Measurements from ENCODE around the gene SAPCD1. TPM values are rescaled to one million over a fixed set of nuclear protein-coding genes. Genes with fewer than 3 reads are reported as not detected.

The SAPCD1 gene
- total RNA-seq, 1 experiment from 2014 or later: 3.2 TPM

DNA sequence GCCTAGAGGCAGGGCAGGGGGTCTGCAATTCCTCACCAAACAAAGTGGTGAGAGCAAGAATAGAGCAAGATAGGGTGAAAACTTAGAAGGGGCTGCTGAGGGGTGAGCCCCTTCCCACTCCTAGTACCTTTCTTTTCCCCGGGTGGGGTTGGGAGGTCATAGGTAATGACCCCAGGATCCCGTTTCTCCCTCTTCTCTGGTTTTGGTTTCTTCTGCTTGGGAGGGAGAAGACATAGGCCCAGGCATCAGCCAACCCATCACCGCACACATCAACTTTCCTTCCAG, 29.6 kb downstream of the SAPCD1 start:
- peaks cover 10% of the 10 kb centered on the region in 2 experiments for H3K4me1 Mint-ChIP-seq
- Histone ChIP-seq H3K23ac (ENCODE audit: insufficient read length, low read depth, low read length) (no peak overlapping the region), H3K79me2 (ENCODE audit: insufficient read depth, low read length) (peaks cover 2% of the 10 kb centered on the region; the same call in 1 of the 2 replicates), H2BK120ac (ENCODE audit: low read depth, low read length, poor library complexity, severe bottlenecking) (no peak overlapping the region), H4K8ac (replicated peaks; ENCODE audit: insufficient read length, low read depth, low read length) (no peak overlapping the region), H3K14ac (ENCODE audit: insufficient read depth, low read length) (no peak overlapping the region), H3K9me3 (ENCODE audit: control insufficient read depth, low read depth, low read length) (no peaks in the 10 kb centered on the region), H3K79me1 (ENCODE audit: insufficient read depth, low read depth, low read length, poor library complexity, severe bottlenecking) (no peaks in the 10 kb centered on the region), H3K4ac (ENCODE audit: low read depth, low read length) (no peak overlapping the region), H2BK20ac (ENCODE audit: low read depth, low read length, poor library complexity, severe bottlenecking) (no peak overlapping the region), H3K27me3 (ENCODE audit: insufficient read depth, low read length) (no peaks in the 10 kb centered on the region), H4K91ac (ENCODE audit: insufficient read length, low read depth, low read length) (no peak overlapping the region), H3K9ac (ENCODE audit: extremely low read depth, insufficient read length, low read length) (no peak overlapping the region), H2BK5ac (ENCODE audit: insufficient read length, low read length) (no peak overlapping the region), H3K56ac (ENCODE audit: insufficient read length, low read depth, low read length) (no peak overlapping the region), H4K20me1 (ENCODE audit: control insufficient read depth, insufficient read depth, insufficient read length) (peaks cover 3% of the 10 kb centered on the region), H3K4me2 (ENCODE audit: insufficient read depth, insufficient read length, low read length) (no peak overlapping the region), H3K27ac (ENCODE audit: insufficient read length, low read depth, low read length) (no peak overlapping the region), H2BK15ac (ENCODE audit: low read depth, low read length) (no peak overlapping the region), H3K18ac (ENCODE audit: insufficient read length, low read depth, low read length) (no peak overlapping the region), H4K5ac (ENCODE audit: insufficient read length, low read depth, low read length) (no peak overlapping the region), H3K23me2 (ENCODE audit: insufficient read length, low read depth, low read length, poor library complexity, severe bottlenecking) (peaks cover 3% of the 10 kb centered on the region), H3T11ph (ENCODE audit: low read length) (no peak overlapping the region), H2BK12ac (ENCODE audit: insufficient read length, low read depth, low read length) (no peak overlapping the region), H2AK5ac (ENCODE audit: insufficient read length, low read length) (no peak overlapping the region), H3K4me1 (ENCODE audit: insufficient read depth, low read length) (no peaks in the 10 kb centered on the region), H2AFZ (ENCODE audit: low read length) (no peak overlapping the region)
- H3K36me3 Mint-ChIP-seq (ENCODE audit: insufficient read depth in 1 of 3, low read depth in 3 of 3): peaks cover 19 to 52% (median 43%) of the 10 kb centered on the region in 3 experiments
- H3K27me3 Mint-ChIP-seq (ENCODE audit: low read depth): no peaks in the 10 kb centered on the region
- no peak for TF ChIP-seq CTCF (conservative IDR thresholded peaks at IDR 0.05)
- WGBS (ENCODE audit: extremely low coverage, insufficient read length, low lambda C conversion rate): no CpG with 5 or more reads among the region's 3 CpGs
- no peaks in the 10 kb centered on the region for H3K9me3 Mint-ChIP-seq
- DNase-seq: no peak
- H3K27ac Mint-ChIP-seq: peak overlapping the region in 1 of 3 experiments; percentile 59; a peak in 1 of 7 replicates
- H3K4me3 Mint-ChIP-seq: no peak overlapping the region
